ENCODE measurements around the gene IQCH.
"Not testable (repeated sequence)": the region's sequence is repeated elsewhere in the genome, so short reads cannot be mapped to it uniquely, and the experiment has no call there.

IQCH gene

GRCh38 chr15:67361100-67361499, 106.5 kb downstream of the IQCH start:
- DNase-seq: no peak

DNA sequence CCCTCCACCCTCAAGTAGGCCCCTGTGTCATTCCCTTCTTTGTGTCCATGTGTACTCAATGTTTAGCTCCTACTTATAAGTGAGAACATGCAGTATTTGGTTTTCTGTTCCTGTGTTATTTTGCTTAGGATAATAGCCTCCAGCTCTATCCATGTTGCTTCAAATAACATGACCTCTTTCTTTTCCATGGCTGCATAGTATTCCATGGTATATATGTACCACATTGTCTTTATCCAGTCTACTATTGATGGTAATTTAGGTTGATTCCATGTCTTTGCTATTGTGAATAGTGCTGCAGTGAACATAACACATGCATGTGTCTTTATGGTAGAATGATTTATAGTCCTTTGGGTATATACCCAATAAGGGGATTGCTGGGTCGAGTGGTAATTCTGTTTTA, 109.1 kb downstream of the IQCH start:
- not testable (repeated sequence) for DNase-seq

- no peak for DNase-seq
Measured at GRCh38 chr15:67365994-67366393, 111.4 kb downstream of the IQCH start.

DNA sequence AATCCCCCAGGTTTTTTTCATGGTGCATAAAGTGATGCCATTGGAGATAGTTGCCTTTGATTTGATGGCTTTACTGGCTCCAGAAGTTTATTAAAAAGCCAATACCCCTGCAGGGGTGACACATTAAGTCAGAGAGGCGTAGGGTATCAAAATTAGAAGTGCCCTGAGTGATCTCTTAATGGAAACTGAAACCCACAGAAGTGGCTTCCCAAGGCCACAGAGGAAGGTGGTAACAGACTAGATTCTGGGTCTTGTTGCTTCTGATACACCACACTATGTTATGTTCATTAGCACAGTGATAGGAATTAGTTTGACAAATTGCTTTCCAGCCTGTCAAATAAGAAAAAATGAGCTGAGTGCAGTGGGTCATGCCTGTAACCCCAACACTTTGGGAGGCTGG, 112.3 kb downstream of the IQCH start:
- DNase-seq: no peak

GRCh38 chr15:67369359-67369998, 114.9 kb downstream of the IQCH start:
- DNase-seq: no peak

DNA sequence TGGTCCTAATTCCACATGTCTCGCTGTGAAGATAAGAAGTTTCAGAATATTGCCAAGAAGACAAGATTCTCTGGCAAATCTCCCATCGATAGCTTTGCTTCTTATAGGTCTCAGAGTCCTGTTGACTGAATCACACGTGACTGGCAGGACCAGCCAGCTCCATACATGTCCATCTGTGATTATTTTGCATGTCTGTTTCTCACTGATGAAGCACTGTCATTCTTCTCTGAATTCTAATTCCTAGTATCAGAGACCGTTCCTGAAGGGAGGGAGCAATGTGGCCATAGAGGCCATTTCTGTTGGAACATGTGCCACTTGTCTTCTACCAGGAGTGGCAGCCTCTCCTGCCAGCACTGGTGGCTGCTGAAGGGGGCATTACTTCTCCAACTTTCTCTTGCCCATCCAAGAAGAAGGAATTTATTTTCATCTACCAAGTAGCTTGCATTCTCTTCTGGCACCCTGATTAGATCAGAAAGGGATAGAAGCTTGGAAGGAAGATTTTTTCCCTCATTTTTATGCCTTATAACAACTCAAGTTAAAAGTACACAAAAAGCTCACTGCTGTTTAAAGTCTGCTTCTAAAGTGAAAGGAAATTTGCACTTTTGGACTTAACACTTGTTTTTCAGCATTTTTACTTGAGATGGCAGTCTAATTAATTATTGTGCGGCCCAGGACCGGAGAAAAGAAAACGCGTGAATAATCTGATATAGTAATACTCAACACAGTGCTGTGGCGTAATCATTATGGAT, 115.8 kb downstream of the IQCH start:
- no peak for DNase-seq

DNA sequence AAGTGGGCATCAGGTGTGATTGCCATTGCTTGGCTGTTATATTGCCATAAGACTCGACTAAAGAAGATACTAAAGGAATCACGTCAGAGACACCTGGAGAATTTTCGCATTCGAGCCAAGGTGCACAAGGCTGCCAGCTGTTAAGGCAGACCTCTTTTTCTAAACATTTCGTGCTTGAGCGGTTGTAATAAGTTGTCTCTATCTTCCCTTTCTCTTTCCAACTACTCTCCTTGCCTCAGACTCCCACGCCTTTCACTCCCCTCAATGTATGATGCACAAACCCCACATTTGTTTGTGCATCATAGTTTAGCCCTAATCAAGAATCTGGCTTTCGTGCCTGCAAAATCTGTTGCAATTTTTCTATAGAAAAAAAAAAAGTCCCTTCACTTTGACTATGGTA, 118.0 kb downstream of the IQCH start:
- no peak for DNase-seq

- no peak for DNase-seq
Measured at GRCh38 chr15:67372986-67373675, 118.5 kb downstream of the IQCH start.

- DNase-seq: no peak
Measured at GRCh38 chr15:67373971-67374370, 119.4 kb downstream of the IQCH start.

DNA sequence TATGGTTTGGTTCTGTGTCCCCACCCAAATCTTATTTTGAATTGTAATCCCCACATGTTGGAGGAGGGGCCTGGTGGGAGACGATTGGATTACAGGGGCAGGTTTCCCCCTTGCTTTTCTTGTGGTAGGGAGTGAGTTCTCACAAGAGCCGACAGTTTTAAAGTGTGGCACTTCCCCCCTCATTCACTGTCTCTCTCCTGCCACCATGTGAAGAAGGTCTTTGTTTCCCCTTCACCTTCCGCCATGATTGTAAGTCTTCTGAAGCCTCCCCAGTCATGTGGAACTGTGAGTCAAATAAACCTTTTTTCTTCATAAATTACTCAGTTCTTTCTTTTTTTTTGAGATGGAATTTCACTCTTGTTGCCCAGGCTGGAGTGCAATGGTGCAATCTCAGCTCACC, 124.9 kb downstream of the IQCH start:
- DNase-seq: no peak

- no peak for DNase-seq
Measured at GRCh38 chr15:67380921-67381320, 126.3 kb downstream of the IQCH start.

DNA sequence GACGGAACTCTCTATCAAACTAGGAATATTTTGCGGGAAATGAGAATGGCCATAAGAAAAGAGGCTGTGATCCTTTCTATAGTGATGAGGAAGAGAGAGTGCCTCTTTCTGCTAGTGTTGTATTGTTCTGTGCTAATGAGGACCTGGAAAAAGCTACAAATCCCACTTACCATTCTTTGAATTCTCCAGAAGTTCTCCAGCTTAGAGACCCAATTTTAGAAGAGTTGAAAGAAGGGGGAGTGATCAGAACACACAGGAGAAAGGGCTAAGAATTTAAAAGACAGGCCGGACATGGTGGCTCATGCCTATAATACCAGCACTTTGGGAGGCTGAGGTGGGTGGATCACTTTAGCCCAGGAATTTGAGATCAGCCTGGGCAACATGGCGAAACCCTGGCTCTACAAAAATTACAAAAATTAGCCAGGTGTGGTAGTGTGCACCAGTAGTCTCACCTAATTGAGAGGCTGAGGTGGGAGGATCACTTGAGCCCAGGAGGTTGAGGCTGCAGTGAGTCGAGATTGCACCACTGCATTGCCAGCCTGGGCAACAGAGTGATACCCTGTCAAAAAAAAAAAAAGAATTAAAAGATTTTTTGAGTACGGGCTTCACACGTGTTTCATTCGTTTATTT, 126.9 kb downstream of the IQCH start:
- no peak for DNase-seq

DNA sequence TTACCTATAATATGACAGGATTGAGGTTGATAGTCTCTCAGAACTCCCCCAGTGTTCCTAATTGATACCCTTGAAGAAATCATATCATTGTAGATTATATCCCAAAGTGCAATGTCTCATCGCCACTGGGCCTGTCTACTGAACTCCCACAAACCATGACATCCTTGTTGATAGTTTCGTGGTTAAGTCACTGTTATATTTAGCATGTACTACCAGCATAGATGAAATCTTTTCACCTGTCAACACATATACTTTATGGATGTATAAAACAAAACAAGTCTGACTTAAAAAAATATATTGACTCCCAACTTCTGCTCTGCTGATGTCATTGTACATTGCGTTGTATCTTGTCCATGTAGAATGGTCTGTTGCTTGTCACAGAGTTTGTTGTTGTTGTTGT, 128.1 kb downstream of the IQCH start:
- no peak for DNase-seq

GRCh38 chr15:67383899-67384298, 129.3 kb downstream of the IQCH start:
- no peak for DNase-seq

DNA sequence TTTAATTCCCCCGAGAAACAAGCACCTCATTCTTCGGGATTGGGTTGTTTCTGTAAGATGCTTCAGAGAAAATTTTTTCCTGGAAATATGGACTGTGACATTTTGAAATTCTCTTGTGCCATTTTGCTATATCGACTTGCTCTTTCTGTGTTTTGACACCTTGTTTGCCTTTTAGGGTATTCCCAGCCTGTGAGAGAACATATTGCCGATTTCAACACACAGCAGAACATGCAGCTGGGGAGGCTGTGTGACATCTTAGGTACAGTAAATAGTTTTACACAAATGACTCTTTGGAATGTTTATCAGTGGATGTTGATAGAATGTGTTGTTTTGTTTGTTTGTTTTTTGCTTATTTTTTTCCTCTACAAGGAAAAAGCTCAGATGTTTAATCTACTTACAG, 130.2 kb downstream of the IQCH start:
- DNase-seq: no peak

DNA sequence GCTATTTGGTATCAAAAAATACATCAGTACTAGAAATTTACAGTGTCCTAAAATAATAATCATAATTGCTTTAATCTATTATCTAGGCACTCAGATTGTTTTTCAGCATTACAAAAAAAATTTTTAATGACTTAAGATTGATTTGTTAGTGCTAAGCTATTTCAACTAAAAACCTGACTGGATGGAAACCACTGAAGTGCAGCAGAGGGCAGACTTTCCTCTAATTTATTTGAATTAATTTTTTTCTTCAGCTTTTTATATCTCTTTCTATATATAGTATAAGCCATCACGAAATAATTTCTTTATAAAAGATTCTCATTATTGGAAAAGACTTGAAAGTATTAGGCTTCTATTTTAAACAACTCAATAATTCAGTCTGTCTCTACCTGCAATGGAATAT, 131.4 kb downstream of the IQCH start:
- no peak for DNase-seq

DNA sequence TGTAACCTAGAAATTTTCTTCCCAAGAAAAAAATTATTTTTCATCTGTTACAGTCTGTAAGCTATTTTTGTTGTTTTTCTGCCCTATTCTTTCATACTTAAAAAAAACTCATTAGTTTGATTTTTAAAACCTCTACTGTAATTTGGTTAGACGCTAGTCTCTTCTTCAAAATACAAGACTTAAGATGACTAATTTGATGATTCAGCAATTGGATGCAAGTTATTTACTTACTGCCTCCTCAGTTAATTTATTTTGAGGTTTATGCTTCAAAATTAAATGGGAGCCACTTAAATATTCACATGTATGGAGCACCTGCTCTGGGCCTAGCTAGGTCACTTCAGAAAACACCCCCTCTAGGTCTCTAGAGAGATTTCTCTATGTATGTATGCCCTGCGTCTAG, 132.4 kb downstream of the IQCH start:
- DNase-seq: no peak

DNA sequence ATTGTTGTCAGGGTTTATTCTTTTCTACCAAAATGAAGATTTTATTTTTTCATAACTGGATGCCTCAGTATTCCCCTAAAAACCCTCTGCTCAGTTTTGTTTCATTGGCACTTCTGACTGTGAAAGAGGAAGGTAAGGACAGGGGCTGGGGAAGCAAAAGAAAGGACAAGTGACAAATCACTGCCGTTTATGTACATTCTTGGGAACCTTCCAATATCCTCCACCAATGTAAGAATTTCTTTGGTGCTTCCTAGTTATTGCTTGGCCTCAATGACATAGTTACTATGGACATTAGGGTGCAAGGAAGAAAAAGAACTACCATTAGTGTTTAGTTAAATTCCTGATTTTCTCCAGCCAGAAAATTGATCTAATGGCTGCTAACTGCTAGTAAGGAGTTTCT, 135.4 kb downstream of the IQCH start:
- no peak for DNase-seq

- DNase-seq: no peak
Measured at GRCh38 chr15:67394873-67395639, 140.5 kb downstream of the IQCH start.

GRCh38 chr15:67396114-67396513, 141.5 kb downstream of the IQCH start:
- no peak for DNase-seq

DNA sequence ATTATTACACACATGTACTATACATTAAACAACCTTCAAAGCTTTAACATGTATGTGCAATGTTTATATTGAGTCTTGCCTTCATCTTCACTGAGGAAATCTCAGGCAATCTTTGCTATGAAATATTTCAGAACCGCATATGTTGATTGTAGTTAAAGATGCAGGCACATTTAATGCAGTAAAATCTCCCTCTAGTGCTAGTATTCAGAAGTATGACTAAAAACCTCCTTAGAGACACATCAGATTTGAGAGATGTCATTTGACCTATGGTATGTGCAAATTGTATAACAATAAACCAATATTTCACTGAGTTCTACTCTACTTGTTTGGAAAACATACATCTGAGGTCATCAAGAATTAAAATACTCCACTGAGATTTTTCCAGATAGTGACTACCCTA, 142.6 kb downstream of the IQCH start:
- no peak for DNase-seq

DNA sequence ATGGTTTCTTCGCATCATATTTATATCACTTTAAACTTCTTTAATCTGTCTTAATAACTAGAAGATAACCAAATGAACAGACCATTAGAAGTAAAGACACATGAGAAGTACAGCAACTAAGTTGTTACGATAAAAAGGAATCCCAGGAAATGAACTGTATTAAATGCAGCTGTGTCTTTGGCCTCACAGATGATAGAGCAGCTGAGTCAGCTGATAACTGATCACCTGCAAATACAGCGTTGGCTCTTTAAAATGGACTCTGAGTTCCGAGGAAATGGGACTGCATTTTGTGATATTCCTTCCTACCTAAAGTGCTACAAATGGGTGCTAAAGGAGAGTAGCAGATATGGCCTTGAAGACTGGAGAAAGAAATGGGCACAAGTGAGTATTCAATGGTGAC, 145.3 kb downstream of the IQCH start:
- no peak for DNase-seq

GRCh38 chr15:67400890-67401289, 146.3 kb downstream of the IQCH start:
- DNase-seq: no peak

All from NCI-H187 (cell line).